Measurements from ENCODE around the gene CAPN11.

GRCh38 chr6:44146685-44147084 is 11.9 kb upstream of the CAPN11 start:
- TF ChIP-seq CTCF (IDR thresholded peaks at IDR 0.05) (no peak), POLR2A (IDR thresholded peaks at IDR 0.05) (no peak)
